ENCODE results near the gene JPH2. TPM values are rescaled to one million over a fixed set of nuclear protein-coding genes. Genes with fewer than 3 reads are reported as not detected.

Gene JPH2
- total RNA-seq, 1 experiment from 2014 or later, result 0.17 TPM

DNA sequence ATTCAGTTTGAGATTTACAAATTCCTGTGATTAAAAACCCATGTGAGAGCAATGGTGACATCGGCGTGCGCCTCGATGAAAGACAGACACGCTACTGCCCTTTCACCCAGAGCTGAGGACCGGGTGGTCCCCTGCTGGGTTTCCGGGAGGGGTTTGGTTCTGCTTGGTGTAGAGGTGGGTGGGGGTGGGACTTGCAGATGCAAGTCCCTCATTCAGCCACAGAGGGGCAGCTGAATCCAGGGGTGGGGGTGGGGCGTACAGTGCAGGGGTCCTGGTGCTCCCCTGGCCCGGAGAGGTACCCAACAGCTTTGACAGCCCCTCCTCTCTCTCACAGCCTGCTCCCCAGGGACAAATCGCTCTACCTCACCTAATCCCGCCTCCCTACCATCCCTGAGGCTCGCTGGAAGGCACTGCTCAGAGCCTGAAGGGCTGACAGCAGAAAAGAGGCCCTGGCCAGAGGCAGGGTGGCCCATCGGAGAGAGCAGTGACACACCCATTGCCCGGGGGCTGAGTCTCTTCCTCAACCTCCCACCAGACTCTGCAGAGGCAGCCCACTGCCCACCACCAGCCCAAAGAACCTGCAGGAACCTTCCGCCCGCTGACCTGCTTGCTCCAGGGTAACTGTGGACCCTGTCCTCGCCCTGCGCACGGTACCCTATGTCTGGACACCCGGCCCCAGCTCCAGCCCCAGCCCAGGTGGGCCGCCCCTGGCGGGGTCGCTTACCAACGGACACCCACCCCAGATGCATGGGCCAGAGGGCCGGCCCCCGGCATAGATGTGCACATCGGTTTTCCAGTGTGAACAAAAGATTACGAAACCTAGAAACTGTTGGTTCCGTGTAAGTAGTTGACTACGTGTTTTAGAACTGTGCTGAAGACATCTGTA is 118.4 kb downstream of the JPH2 start:
- no peaks in the 10 kb centered on the region for H3K9me2 ChIP-seq (ENCODE audit: insufficient read depth)
- BruUV-seq (replicated peaks), result no TSS peak
- H4K20me1 ChIP-seq (ENCODE audit: insufficient read depth), result no peaks in the 10 kb centered on the region
- no peak overlapping the region for H2AFZ ChIP-seq (ENCODE audit: low read depth, low read length, poor library complexity, severe bottlenecking)
- RAD21 ChIA-PET (ENCODE audit: low non-redundant PET in 1 of 2, low total read pairs in 2 of 2, uncharacterized antibody in 2 of 2, unreplicated experiment in 2 of 2), result no interaction called here
- H3K4me3 ChIP-seq (replicated peaks in 1 of 2; ENCODE audit: low read depth in 1 of 2, low read length in 2 of 2), result no peak overlapping the region
- no peaks in the 10 kb centered on the region for H3K27me3 ChIP-seq (ENCODE audit: insufficient read depth, low read length)
- H3K79me2 ChIP-seq (ENCODE audit: insufficient read depth, low read length), result no peaks in the 10 kb centered on the region
- intact Hi-C loops (cut with micrococcal nuclease), result no loop called here
- POLR2A ChIA-PET, result no interaction called here
- H3K4me1 ChIP-seq (ENCODE audit: control insufficient read depth in 1 of 2, insufficient read depth in 2 of 2, low read length in 2 of 2), result no peaks in the 10 kb centered on the region
- ATAC-seq (no peak), DNase-seq (ENCODE audit: low read depth, low spot score) (no peak)
- H3K9me3 ChIP-seq (ENCODE audit: control insufficient read depth in 1 of 2, insufficient read depth in 1 of 2, low read depth in 1 of 2, low read length in 2 of 2), result no peaks in the 10 kb centered on the region
- no peak overlapping the region for H3K9ac ChIP-seq (ENCODE audit: low read length)
- H3K27ac ChIP-seq (ENCODE audit: low read depth, low read length), result no peak overlapping the region
- TF ChIP-seq POLR2AphosphoS5 (IDR thresholded peaks at IDR 0.05; ENCODE audit: low read depth, low read length) (no peak), YY1 (IDR thresholded peaks at IDR 0.05; ENCODE audit: extremely low read depth, insufficient replicate concordance, low read depth, low read length) (no peak), SP1 (IDR thresholded peaks at IDR 0.05; ENCODE audit: low read depth) (no peak), POLR2A (IDR thresholded peaks at IDR 0.05; ENCODE audit: borderline replicate concordance, extremely low read depth, insufficient read depth, insufficient read length) (no peak), ELF1 (IDR thresholded peaks at IDR 0.05; ENCODE audit: borderline replicate concordance, low read depth) (no peak), FOSL1 (IDR thresholded peaks at IDR 0.05; ENCODE audit: low read depth) (no peak), REST (IDR thresholded peaks at IDR 0.05; ENCODE audit: low read depth) (no peak), EZH2phosphoT487 (IDR thresholded peaks at IDR 0.05; ENCODE audit: borderline replicate concordance) (no peak), EGR1 (IDR thresholded peaks at IDR 0.05; ENCODE audit: low read depth) (no peak), ZNF274 (IDR thresholded peaks at IDR 0.05; ENCODE audit: low read depth, low read length) (no peak), SIN3A (IDR thresholded peaks at IDR 0.05; ENCODE audit: low read depth) (no peak), CEBPB (IDR thresholded peaks at IDR 0.05; ENCODE audit: low read depth) (no peak), RAD21 (IDR thresholded peaks at IDR 0.05; ENCODE audit: low read depth) (no peak), TCF7L2 (IDR thresholded peaks at IDR 0.05; ENCODE audit: borderline replicate concordance, extremely low read depth, insufficient read depth, insufficient read length) (no peak), ATF3 (IDR thresholded peaks at IDR 0.05) (no peak)
- TF ChIP-seq, protein P1, sequence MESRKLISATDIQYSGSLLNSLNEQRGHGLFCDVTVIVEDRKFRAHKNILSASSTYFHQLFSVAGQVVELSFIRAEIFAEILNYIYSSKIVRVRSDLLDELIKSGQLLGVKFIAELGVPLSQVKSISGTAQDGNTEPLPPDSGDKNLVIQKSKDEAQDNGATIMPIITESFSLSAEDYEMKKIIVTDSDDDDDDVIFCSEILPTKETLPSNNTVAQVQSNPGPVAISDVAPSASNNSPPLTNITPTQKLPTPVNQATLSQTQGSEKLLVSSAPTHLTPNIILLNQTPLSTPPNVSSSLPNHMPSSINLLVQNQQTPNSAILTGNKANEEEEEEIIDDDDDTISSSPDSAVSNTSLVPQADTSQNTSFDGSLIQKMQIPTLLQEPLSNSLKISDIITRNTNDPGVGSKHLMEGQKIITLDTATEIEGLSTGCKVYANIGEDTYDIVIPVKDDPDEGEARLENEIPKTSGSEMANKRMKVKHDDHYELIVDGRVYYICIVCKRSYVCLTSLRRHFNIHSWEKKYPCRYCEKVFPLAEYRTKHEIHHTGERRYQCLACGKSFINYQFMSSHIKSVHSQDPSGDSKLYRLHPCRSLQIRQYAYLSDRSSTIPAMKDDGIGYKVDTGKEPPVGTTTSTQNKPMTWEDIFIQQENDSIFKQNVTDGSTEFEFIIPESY (IDR thresholded peaks at IDR 0.05; ENCODE audit: extremely low read depth, insufficient replicate concordance, low read length), result no peak
- TF ChIP-seq, protein P2, sequence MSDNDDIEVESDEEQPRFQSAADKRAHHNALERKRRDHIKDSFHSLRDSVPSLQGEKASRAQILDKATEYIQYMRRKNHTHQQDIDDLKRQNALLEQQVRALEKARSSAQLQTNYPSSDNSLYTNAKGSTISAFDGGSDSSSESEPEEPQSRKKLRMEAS (IDR thresholded peaks at IDR 0.05), result no peak
- H3K36me3 ChIP-seq (ENCODE audit: control insufficient read depth in 1 of 2, insufficient read depth in 2 of 2, low read length in 2 of 2), result no peaks in the 10 kb centered on the region
- CTCF ChIA-PET, result no interaction called here
- no peak overlapping the region for H3K4me2 ChIP-seq (ENCODE audit: low read length)
